ENCODE measurements around the gene GSKIP.

DNA sequence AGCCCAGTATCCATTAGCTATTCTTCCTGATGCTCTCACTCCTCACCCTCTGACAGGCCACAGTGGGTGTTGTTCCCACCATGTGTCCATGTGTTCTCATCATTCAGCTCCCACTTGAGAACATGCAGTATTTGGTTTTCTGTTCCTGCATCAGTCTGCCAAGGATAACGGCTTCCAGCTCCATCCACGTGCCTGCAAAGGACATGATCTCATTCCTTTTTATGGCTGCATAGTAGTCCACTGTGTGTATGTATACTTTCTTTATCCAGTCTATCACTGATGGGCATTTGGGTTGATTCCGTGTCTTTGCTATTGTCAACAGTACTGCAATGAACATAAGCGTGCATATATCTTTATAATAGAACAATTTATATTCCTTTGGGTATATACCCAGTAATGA, 9.1 kb upstream of the GSKIP start:
- TF ChIP-seq, protein P1, sequence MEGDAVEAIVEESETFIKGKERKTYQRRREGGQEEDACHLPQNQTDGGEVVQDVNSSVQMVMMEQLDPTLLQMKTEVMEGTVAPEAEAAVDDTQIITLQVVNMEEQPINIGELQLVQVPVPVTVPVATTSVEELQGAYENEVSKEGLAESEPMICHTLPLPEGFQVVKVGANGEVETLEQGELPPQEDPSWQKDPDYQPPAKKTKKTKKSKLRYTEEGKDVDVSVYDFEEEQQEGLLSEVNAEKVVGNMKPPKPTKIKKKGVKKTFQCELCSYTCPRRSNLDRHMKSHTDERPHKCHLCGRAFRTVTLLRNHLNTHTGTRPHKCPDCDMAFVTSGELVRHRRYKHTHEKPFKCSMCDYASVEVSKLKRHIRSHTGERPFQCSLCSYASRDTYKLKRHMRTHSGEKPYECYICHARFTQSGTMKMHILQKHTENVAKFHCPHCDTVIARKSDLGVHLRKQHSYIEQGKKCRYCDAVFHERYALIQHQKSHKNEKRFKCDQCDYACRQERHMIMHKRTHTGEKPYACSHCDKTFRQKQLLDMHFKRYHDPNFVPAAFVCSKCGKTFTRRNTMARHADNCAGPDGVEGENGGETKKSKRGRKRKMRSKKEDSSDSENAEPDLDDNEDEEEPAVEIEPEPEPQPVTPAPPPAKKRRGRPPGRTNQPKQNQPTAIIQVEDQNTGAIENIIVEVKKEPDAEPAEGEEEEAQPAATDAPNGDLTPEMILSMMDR (IDR thresholded peaks at IDR 0.05; ENCODE audit: insufficient read depth, low read length), result no peak
- TF ChIP-seq, protein P2, sequence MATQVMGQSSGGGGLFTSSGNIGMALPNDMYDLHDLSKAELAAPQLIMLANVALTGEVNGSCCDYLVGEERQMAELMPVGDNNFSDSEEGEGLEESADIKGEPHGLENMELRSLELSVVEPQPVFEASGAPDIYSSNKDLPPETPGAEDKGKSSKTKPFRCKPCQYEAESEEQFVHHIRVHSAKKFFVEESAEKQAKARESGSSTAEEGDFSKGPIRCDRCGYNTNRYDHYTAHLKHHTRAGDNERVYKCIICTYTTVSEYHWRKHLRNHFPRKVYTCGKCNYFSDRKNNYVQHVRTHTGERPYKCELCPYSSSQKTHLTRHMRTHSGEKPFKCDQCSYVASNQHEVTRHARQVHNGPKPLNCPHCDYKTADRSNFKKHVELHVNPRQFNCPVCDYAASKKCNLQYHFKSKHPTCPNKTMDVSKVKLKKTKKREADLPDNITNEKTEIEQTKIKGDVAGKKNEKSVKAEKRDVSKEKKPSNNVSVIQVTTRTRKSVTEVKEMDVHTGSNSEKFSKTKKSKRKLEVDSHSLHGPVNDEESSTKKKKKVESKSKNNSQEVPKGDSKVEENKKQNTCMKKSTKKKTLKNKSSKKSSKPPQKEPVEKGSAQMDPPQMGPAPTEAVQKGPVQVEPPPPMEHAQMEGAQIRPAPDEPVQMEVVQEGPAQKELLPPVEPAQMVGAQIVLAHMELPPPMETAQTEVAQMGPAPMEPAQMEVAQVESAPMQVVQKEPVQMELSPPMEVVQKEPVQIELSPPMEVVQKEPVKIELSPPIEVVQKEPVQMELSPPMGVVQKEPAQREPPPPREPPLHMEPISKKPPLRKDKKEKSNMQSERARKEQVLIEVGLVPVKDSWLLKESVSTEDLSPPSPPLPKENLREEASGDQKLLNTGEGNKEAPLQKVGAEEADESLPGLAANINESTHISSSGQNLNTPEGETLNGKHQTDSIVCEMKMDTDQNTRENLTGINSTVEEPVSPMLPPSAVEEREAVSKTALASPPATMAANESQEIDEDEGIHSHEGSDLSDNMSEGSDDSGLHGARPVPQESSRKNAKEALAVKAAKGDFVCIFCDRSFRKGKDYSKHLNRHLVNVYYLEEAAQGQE (IDR thresholded peaks at IDR 0.05; ENCODE audit: insufficient replicate concordance, low read depth), result no peak
